Measurements from ENCODE around the gene TENM3. TPM values are rescaled to one million over a fixed set of nuclear protein-coding genes. Genes with fewer than 3 reads are reported as not detected.

TENM3 gene
- total RNA-seq, 1 experiment from 2014 or later = 71.0 TPM

GRCh38 chr4:182339221-182339641 is 96.0 kb downstream of the TENM3 start (continued):
- TF ChIP-seq STAT6 (CRISPR knock-in tag; conservative IDR thresholded peaks at IDR 0.05; ENCODE audit: low read depth) = no peak
- no peak for TF ChIP-seq ZNF425 (CRISPR knock-in tag; conservative IDR thresholded peaks at IDR 0.05)
- no peak for TF ChIP-seq CBFB (CRISPR knock-in tag; IDR thresholded peaks at IDR 0.05; ENCODE audit: low read depth)
- no peak for TF ChIP-seq NFYB (CRISPR knock-in tag; conservative IDR thresholded peaks at IDR 0.05; ENCODE audit: low read depth)
- no peak for TF ChIP-seq NR1H2 (CRISPR knock-in tag; IDR thresholded peaks at IDR 0.05)

- no peak for TF ChIP-seq JAZF1 (CRISPR knock-in tag; IDR thresholded peaks at IDR 0.05)
- TF ChIP-seq FOXJ3 (CRISPR knock-in tag; IDR thresholded peaks at IDR 0.05; ENCODE audit: borderline replicate concordance) = no peak
- no peak for TF ChIP-seq HMGA2 (CRISPR knock-in tag; IDR thresholded peaks at IDR 0.05)
- TF ChIP-seq E2F5 (CRISPR knock-in tag; IDR thresholded peaks at IDR 0.05) = no peak
- no peak for TF ChIP-seq ZSCAN18 (CRISPR knock-in tag; IDR thresholded peaks at IDR 0.05)
- no peak for TF ChIP-seq NFE2L1 (CRISPR knock-in tag; IDR thresholded peaks at IDR 0.05)
- TF ChIP-seq PRRX2 (CRISPR knock-in tag; IDR thresholded peaks at IDR 0.05) = no peak
- TF ChIP-seq MLX (CRISPR knock-in tag; IDR thresholded peaks at IDR 0.05) = no peak
- no peak for TF ChIP-seq TEAD4 (CRISPR knock-in tag; IDR thresholded peaks at IDR 0.05)
- TF ChIP-seq CTCF (IDR thresholded peaks at IDR 0.05) = no peak
- TF ChIP-seq ZNF671 (CRISPR knock-in tag; IDR thresholded peaks at IDR 0.05) = no peak
- no peak for TF ChIP-seq SMAD3 (CRISPR knock-in tag; IDR thresholded peaks at IDR 0.05; ENCODE audit: borderline replicate concordance)
- no peaks in the 10 kb centered on the region for H3K27me3 Mint-ChIP-seq (ENCODE audit: low read depth)
- POLR2A ChIA-PET = no interaction called here
- H3K27ac Mint-ChIP-seq = no peak overlapping the region
- no peaks in the 10 kb centered on the region for H3K36me3 Mint-ChIP-seq
- CTCF ChIA-PET = no interaction called here
- H3K9me3 Mint-ChIP-seq = no peaks in the 10 kb centered on the region
- DNase-seq (ENCODE audit: low spot score) = no peak
- peaks cover 52% of the 10 kb centered on the region for H3K4me1 Mint-ChIP-seq
- ATAC-seq = peak; percentile 90
- no peak overlapping the region for H3K4me3 Mint-ChIP-seq
Measured at GRCh38 chr4:182343453-182343852, 100.3 kb downstream of the TENM3 start.
